ENCODE data around the gene TRAF1. TPM values are rescaled to one million over a fixed set of nuclear protein-coding genes. Genes with fewer than 3 reads are reported as not detected.
A peak's percentile ranks its signal among the peaks of the same experiment; 100 is the strongest.

Gene TRAF1
- total RNA-seq, 1 experiment from 2014 or later: 1.4 TPM

- Histone ChIP-seq H2BK5ac (ENCODE audit: insufficient read length, low read length) (no peak overlapping the region), H3T11ph (ENCODE audit: low read length) (no peak overlapping the region), H3K4me2 (ENCODE audit: insufficient read depth, insufficient read length, low read length) (no peak overlapping the region), H3K4me1 (ENCODE audit: insufficient read depth, low read length) (no peaks in the 10 kb centered on the region; the same call in 1 of the 2 replicates), H3K18ac (ENCODE audit: insufficient read length, low read depth, low read length) (no peak overlapping the region), H2BK20ac (ENCODE audit: low read depth, low read length, poor library complexity, severe bottlenecking) (no peak overlapping the region), H2AFZ (ENCODE audit: low read length) (peak overlapping the region; percentile 51), H3K27ac (ENCODE audit: insufficient read length, low read depth, low read length) (no peak overlapping the region), H3K79me1 (ENCODE audit: insufficient read depth, low read depth, low read length, poor library complexity, severe bottlenecking) (no peaks in the 10 kb centered on the region), H2BK120ac (ENCODE audit: low read depth, low read length, poor library complexity, severe bottlenecking) (no peak overlapping the region), H3K9me3 (ENCODE audit: control insufficient read depth, low read depth, low read length) (no peaks in the 10 kb centered on the region), H4K20me1 (ENCODE audit: control insufficient read depth, insufficient read depth, insufficient read length) (no peaks in the 10 kb centered on the region), H3K9ac (ENCODE audit: extremely low read depth, insufficient read length, low read length) (no peak overlapping the region), H3K56ac (ENCODE audit: insufficient read length, low read depth, low read length) (no peak overlapping the region), H3K4ac (ENCODE audit: low read depth, low read length) (no peak overlapping the region), H3K23me2 (ENCODE audit: insufficient read length, low read depth, low read length, poor library complexity, severe bottlenecking) (no peaks in the 10 kb centered on the region), H3K79me2 (ENCODE audit: insufficient read depth, low read length) (no peaks in the 10 kb centered on the region), H2BK15ac (ENCODE audit: low read depth, low read length) (no peak overlapping the region), H3K27me3 (ENCODE audit: insufficient read depth, low read length) (no peaks in the 10 kb centered on the region), H3K23ac (ENCODE audit: insufficient read length, low read depth, low read length) (no peak overlapping the region), H4K91ac (ENCODE audit: insufficient read length, low read depth, low read length) (no peak overlapping the region), H2AK5ac (ENCODE audit: insufficient read length, low read length) (no peak overlapping the region), H4K5ac (ENCODE audit: insufficient read length, low read depth, low read length) (no peak overlapping the region), H2BK12ac (ENCODE audit: insufficient read length, low read depth, low read length) (no peak overlapping the region), H4K8ac (replicated peaks; ENCODE audit: insufficient read length, low read depth, low read length) (no peak overlapping the region), H3K14ac (ENCODE audit: insufficient read depth, low read length) (no peak overlapping the region)
- H3K36me3 Mint-ChIP-seq (ENCODE audit: insufficient read depth in 1 of 3, low read depth in 3 of 3): no peaks in the 10 kb centered on the region
- no peak for DNase-seq
- TF ChIP-seq, protein P1, sequence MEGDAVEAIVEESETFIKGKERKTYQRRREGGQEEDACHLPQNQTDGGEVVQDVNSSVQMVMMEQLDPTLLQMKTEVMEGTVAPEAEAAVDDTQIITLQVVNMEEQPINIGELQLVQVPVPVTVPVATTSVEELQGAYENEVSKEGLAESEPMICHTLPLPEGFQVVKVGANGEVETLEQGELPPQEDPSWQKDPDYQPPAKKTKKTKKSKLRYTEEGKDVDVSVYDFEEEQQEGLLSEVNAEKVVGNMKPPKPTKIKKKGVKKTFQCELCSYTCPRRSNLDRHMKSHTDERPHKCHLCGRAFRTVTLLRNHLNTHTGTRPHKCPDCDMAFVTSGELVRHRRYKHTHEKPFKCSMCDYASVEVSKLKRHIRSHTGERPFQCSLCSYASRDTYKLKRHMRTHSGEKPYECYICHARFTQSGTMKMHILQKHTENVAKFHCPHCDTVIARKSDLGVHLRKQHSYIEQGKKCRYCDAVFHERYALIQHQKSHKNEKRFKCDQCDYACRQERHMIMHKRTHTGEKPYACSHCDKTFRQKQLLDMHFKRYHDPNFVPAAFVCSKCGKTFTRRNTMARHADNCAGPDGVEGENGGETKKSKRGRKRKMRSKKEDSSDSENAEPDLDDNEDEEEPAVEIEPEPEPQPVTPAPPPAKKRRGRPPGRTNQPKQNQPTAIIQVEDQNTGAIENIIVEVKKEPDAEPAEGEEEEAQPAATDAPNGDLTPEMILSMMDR (conservative IDR thresholded peaks at IDR 0.05): no peak
- H3K27me3 Mint-ChIP-seq (ENCODE audit: low read depth): peaks cover 1% of the 10 kb centered on the region; the same call in 1 of the 2 replicates
- H3K4me1 Mint-ChIP-seq: peaks cover 30 to 33% of the 10 kb centered on the region in 2 experiments
- no CpG with 5 or more reads among the region's 8 CpGs for WGBS (ENCODE audit: extremely low coverage, insufficient read length, low lambda C conversion rate)
- no peak overlapping the region for H3K27ac Mint-ChIP-seq
- no peaks in the 10 kb centered on the region for H3K9me3 Mint-ChIP-seq
- H3K4me3 Mint-ChIP-seq: no peak overlapping the region
Observed at GRCh38 chr9:120942186-120943001, 15.8 kb upstream of the TRAF1 start.
